HG03139 (cell line): ENCODE measurements around the gene NHS.

Experiments used
- ATAC-seq: cut with Tn5 transposase; IDR thresholded peaks from one replicate; pipeline ENCODE4 v1.9.1; 2021; ENCODE audit not compliant: unreplicated experiment

The NHS gene

DNA sequence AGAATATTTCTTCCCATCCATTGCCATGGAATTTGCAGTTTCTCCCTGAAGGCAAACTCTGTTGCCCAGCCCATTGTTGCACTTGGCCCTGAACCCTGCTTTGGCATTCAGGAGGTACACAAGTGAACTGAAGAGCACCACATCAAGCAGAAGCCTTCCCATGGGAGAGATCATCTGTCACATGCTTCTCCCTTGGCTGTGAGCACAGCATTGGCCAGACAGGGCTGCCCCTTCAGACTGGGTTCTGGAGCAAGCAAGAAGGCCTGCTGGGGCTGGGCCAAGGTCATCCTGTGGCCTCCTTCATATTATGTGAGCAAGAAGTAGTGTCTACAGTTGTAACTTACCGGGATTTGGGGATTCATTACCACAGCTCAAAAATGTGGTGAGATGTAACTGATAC, 385.0 kb downstream of the NHS start:
- no peak for ATAC-seq

DNA sequence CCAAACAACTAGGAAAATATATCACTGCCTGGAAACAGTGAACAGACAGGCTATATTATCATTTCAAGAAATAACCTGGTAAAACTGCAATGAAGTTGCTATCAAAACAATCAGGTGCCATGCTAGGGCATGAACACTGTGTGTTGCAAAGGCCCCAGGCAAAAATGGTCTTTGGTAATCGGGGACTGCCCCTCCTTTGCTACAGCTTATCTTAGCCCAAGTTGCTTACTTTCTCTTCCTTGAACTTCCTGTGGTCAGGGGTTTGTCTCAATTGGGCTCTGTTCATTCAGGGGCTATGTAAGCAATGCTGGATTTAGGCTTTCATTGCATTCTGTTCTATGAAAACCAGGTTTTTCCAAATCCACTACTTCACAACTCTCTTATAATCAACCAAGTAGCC, 392.7 kb downstream of the NHS start:
- no peak for ATAC-seq

- no peak for ATAC-seq
Observed at GRCh38 chrX:17768997-17769396, 394.0 kb downstream of the NHS start.

- no peak for ATAC-seq
Observed at GRCh38 chrX:17769701-17770269, 394.8 kb downstream of the NHS start.

DNA sequence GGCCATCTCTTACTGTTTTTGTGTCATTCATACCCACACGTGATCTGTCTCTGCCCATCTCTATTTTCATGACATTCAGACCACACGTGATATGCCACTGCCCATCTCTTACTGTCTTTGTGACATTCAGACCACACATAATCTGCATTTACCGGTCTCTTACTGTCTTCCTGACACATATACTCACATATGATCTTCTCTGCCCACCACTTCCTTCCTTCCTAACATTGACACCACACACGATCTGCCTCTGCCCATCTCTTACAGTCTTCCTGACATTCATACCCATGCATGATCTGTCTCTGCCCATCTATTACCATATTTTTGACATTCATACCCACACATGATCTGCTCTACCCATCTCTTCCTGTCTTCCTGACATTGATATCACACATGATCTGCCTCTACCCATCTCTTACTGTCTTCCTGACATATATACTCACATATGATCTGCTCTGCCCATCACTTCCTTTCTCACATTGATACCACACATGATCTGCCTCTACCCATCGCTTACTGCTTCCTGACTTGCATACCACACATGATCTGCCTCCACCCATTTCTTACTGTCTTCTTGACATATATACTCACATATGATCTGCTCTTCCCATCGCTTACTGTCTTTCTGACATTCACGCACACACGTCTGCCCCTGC, 398.3 kb downstream of the NHS start:
- ATAC-seq = no peak

DNA sequence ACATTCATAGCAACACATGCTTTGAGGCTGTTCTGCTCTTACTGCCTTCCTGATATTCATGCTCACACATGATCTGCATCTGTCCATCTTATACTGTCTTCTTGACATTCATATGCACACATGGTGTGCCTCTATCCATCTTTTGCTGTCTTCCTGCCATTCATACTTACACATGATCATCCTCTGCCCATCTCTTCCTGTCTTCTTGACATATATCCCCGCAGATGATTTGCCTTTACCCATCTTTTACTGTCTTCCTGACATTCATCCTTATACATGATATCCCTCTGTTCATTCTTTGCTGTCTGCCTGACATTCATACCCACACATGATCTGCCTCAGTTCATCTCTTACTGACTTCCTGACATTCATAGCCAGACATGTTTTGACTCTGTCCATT, 399.1 kb downstream of the NHS start:
- ATAC-seq = no peak

DNA sequence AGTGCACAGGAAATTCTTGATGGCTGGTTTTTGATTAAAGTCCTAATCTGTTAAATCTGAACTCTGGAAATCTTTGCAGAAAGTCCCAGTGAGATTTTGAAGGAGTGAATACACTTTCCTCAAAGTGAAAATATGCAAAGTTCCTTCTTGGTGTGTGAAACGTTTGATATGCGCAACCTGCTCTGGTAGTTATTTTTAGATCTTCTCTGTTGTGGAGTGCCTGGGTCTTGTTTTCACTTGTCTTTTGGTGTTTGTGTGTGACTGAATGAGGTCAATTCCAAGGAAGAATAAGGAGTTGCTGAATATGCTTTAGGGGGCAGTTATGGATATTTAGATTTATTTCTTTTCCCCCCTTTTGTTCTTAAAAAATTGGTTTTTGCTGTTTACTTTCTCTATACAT, 404.0 kb downstream of the NHS start:
- no peak for ATAC-seq

DNA sequence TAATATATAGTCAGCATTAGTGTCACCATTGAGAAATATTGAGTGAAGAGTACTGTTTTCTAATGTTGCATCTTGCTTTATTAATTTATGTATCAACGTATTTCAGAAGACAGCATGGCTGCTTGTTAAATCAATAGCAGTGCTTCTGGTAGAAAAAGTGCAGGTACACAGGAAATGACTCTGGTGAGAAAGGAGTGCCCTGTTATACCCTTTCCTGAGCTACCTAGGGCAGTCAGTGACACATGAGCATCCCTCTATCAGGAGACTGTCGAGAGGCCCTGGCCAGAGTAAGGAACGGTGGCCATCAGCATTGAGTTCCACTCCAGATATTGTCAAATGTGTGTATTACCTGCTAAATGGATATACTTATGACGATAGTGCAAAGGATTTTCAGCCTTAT, 404.4 kb downstream of the NHS start:
- ATAC-seq = no peak
